ENCODE data around the gene GAL3ST3.
"Not testable (repeated sequence)": the region's sequence is repeated elsewhere in the genome, so short reads cannot be mapped to it uniquely, and the experiment has no call there.

Gene GAL3ST3

GRCh38 chr11:66042996-66043906, 5.7 kb downstream of the GAL3ST3 start:
- no peak for DNase-seq

DNA sequence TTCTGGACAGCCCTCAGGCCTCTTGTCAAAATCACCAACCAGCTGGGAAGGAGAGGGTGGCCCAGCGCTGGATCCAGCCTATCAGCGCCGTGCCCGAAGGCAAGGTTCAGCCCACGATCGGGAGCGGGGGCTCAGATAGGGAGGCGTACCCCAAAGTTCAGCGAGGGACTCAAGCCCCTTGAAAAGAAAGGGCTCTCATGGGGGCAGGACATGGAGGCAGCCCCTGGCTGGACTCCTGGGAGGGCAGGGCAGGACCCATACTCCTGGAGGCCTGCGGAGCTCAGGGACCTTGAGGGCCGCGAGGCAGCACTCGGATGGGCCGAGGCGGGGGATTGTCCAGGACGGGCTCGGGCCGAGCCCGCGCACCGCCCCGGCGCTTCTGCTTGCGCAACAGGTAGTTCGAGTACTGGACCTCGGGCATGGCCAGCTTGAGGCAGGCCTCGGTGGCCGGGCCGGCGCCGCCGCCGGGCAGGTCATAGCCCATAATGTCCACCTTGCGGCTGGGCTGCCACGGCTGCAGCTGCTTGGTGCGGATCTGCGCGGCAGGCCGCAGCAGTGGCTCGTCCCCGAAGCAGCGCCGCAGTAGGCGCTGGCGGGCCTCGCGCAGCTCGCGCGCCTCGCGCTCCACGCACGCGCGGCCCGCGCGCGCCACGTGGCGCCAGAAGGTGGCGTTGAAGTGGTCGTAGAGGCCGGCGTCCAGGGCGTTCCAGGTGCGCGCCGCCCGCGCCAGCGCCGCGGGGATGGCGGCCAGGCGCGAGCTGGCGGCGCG, 6.5 kb downstream of the GAL3ST3 start:
- no peak for DNase-seq

GRCh38 chr11:66039765-66040164, 9.2 kb downstream of the GAL3ST3 start:
- DNase-seq = no peak

GRCh38 chr11:66037327-66037726, 11.6 kb downstream of the GAL3ST3 start:
- no peak for DNase-seq

DNA sequence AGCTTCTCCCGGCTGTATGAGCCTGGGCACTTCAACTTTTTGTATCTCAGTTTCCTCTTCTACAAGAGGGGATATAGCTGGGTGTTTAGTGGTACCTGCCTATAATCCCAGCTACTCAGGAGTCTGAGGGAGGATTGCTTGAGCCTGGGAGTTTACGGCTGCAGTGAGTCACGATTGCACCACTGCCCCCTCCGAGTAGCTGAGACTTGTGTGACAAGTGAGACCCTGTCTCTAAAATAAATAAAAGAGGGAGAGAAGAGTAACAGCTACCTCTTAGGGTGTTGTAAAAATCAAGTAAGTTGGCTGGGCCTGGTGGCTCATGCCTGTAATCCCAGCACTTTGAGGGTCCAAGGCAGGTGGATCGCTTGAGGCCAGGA, 12.6 kb downstream of the GAL3ST3 start:
- no peak for DNase-seq

DNA sequence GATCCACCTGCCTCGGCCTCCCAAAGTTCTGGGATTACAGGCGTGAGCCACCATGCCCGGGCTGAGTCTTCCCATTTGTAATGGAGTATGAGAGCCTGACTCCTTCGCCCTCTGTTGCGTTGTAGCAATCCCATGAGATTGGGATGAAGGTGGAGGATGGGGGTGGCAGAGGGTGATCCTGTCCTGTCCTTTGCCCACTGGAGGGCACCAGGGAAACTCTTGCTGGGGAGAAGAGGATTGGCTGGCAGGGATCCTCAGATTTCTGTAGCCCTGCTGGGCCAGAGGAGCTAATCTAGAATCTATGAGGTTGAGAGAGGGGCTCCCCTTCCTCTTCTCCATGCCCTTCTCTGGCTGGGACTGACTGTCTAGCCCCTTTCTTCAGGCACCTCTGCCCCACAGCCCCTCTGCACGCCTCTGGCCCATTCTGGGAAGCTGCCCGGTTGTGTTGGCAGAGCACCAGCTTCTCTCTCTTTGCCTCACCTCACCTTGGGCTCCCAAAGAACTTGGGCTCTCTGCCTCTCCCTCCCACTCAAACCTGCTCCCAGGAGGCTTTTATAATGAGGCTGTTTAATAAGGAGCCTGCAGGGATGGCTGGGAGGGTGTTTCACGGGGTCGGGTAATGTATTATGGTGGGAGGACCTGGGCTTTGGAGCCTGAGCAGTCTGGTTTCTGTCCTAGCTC, 13.2 kb downstream of the GAL3ST3 start:
- no peak for DNase-seq

- no peak for DNase-seq
Measured at GRCh38 chr11:66032957-66033735, 15.8 kb downstream of the GAL3ST3 start.

- no peak for DNase-seq
Measured at GRCh38 chr11:66026017-66026529, 22.9 kb downstream of the GAL3ST3 start, which contains the start of gene CATSPER1. Gene CATSPER1, minus strand, starts transcription at chr11:66026479. Its CDS starts 100 bp downstream, at chr11:66026379.

GRCh38 chr11:66023186-66023440, 25.8 kb downstream of the GAL3ST3 start:
- not testable (repeated sequence) for DNase-seq

GRCh38 chr11:66022401-66023185, 26.4 kb downstream of the GAL3ST3 start:
- DNase-seq = peak; percentile 66

DNA sequence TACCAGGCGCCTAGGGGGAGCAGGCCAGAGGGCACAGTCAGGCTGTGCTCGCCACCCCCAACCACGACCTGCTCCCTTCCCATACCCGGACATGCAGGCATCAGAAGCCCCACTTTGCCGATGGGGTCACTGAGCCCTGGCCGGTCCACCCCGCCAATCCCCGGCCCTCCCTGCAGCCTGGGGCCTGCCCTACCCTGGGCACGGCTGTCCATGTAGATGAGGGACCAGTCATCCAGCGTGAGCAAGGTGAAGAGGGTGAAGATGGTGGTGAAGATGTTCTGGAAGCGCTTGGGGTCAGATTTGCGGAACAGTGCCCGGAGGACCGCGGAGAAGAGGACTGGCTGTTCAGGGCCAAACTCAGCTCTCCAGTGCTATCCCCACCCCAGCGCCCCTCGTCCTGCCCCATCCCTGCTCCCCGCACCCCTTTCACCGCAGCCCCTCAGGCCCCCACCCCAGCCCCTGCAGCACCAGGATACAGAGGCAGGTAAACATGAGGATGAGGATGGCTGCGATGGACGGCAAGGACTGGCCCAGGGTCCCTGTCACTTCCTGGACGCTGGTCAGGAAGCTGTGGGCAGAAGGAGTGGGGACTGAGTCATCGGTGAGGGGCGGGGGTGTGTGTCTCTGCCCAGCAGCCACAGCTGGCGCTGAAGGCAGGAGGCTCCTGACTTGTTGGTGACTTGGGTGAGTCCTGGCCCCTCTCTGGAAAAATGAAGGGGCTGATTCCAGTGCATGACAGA, 28.2 kb downstream of the GAL3ST3 start:
- no peak for DNase-seq

DNA sequence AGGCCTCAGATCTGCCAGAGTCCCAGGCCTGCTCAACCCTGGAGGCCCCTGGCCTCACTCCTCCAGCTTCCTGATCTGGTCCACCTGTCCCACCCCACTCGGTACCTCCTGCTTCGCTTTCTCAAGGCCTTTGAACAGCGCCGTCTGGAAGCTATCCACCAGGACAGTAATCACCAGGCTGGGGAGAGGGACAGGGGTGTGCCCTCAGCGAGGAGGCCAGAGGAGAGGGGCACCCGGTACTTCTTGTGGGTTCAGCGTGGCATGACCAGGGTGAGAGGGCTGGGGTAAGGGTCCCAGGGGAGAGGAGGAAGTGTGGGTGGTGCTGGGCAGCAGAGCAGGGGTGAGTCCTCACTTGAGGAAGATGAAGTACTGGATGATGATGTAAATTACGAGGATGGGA, 28.7 kb downstream of the GAL3ST3 start:
- no peak for DNase-seq

GRCh38 chr11:66017321-66017720, 31.6 kb downstream of the GAL3ST3 start:
- no peak for DNase-seq

GRCh38 chr11:66016793-66017177, 32.2 kb downstream of the GAL3ST3 start:
- no peak for DNase-seq

DNA sequence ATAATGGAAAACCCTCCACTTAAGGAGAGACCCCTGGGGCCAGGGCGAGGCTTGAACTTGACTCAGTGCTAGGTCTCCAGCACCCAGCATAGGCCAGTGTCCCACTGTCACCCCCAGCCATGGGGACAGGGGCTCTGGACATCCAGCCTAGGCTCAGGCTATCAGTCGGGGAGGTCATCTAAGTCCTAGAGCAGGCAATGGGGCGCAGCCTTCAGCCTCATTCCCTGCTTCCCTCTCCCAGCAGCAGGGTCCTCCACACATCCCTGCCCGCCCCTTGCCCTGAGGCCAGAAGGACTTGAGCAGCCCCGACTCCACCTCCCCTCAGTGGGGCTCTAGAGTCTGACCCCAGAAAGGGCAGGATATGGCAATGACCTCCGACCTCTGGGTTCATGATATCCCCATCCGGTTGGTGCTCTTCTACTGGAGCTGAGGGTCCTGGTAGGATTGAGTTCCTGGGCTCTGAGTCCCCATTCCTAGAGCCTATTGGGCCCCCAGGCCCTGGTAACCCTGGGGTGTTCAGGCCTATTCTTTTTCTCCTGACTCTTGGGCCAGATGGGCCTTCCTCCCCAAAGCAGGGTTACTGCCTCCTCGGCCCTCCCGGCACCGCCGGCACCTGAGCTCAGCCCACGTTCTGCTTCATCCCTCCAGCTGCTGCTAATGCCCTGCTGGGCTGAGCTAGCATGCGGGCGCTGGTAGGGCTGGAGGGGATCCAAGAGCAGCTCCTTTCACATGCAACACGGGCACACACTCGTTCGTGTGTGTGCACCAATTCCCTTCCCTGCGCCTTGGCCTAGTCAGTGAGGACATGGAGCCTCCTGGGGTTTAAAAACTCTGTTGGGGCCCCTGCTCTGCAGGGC, 32.8 kb downstream of the GAL3ST3 start:
- no peak for DNase-seq

GRCh38 chr11:66015454-66015881, 33.5 kb downstream of the GAL3ST3 start:
- DNase-seq = no peak

DNA sequence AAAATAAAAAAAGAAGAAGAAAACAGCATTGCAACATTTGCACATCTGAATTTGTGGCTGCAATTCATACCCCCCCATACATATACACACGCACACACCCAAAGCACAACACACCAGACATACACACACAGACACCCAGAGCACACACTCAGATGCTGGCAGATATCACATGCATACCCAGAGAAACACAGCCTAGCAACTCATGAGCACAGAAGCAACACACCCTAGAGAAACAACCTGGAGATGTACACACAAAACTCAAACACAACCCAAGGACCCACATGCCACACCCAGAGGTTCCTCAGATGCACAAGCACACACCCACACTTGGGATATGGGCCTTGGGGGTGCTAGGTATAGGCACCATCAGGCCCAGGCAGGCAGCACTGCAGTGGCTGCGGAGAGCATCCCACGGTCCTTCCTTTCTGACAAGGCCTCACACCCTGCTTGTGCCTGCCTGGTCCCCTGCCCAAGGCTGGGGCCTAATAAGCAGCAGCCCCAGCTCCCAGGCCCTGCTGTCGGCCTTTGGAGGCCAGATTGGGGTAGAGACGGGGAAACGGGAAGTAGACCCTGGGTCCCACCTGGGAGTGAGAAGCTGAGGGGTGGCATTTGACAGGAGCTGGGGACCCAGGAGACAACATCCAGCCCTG, 34.0 kb downstream of the GAL3ST3 start:
- DNase-seq = no peak

DNA sequence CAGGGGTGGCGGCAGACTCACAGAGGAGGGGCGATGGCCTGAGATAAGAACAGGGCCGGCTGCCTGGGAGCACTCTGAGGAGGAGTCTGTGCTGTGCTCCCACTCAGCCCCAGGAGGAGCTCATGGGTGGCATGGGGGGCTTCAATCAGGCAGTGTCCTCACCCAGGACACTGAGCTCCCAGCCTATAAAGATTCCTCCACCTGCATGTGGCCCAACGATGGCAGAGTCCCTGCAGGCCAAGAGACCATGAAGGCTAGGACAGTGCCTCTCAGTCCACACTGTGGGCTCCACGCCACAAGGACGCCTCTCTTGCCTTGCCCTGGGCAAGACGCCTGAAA, 35.2 kb downstream of the GAL3ST3 start:
- no peak for DNase-seq

- no peak for DNase-seq
Measured at GRCh38 chr11:66012946-66013761, 35.8 kb downstream of the GAL3ST3 start.

All from NCI-H774 (cell line).